ENCODE measurements around the gene CD79B. TPM values are rescaled to one million over a fixed set of nuclear protein-coding genes. Genes with fewer than 3 reads are reported as not detected.

Gene CD79B
- total RNA-seq, 2 experiments from 2014 or later, result 479 to 751 TPM

GRCh38 chr17:63947711-63948330 is 15.7 kb upstream of the CD79B start:
- no peak for DNase-seq (ENCODE audit: low spot score)
- TF ChIP-seq EZH2phosphoT487 (IDR thresholded peaks at IDR 0.05; ENCODE audit: borderline replicate concordance, low read depth, low read length), result no peak
- no peak for TF ChIP-seq CTCF (conservative IDR thresholded peaks at IDR 0.05; ENCODE audit: low read length)
- ChIA-PET CTCF (ENCODE audit: unreplicated experiment) (interaction anchor here (2.0 to 3.1 kb wide), 3 partner anchors 14 to 29 kb away, joined by 7 to 94 read pairs (median 21); partner anchors contain the start of genes CD79B and GH1), POLR2A (interaction anchor here (2.0 to 2.4 kb wide), 3 partner anchors 23 to 28 kb away, joined by 13 to 52 read pairs (median 13); partner anchors contain the start of gene GH1)
- Histone ChIP-seq H3K9me2 (ENCODE audit: insufficient read depth, low read length) (no peaks in the 10 kb centered on the region), H3K9me3 (ENCODE audit: low read length) (no peaks in the 10 kb centered on the region), H3K4me2 (ENCODE audit: low read length) (no peak overlapping the region), H3K36me3 (ENCODE audit: insufficient read depth, low read length) (no peaks in the 10 kb centered on the region), H3K4me1 (ENCODE audit: insufficient read depth, low read length, poor library complexity, severe bottlenecking) (peaks cover 56% of the 10 kb centered on the region), H4K20me1 (ENCODE audit: insufficient read depth, low read length) (no peaks in the 10 kb centered on the region), H3K27ac (ENCODE audit: low read depth, low read length, poor library complexity, severe bottlenecking) (no peak overlapping the region), H3K4me3 (ENCODE audit: low read depth, low read length, poor library complexity, severe bottlenecking) (no peak overlapping the region), H3K79me2 (ENCODE audit: insufficient read depth, low read depth, low read length) (no peaks in the 10 kb centered on the region), H2AFZ (ENCODE audit: low read length) (no peak overlapping the region)
- no TSS peak for BruUV-seq (replicated peaks)
- intact Hi-C loops (cut with micrococcal nuclease; ENCODE audit: unreplicated experiment), result no loop called here

DNA sequence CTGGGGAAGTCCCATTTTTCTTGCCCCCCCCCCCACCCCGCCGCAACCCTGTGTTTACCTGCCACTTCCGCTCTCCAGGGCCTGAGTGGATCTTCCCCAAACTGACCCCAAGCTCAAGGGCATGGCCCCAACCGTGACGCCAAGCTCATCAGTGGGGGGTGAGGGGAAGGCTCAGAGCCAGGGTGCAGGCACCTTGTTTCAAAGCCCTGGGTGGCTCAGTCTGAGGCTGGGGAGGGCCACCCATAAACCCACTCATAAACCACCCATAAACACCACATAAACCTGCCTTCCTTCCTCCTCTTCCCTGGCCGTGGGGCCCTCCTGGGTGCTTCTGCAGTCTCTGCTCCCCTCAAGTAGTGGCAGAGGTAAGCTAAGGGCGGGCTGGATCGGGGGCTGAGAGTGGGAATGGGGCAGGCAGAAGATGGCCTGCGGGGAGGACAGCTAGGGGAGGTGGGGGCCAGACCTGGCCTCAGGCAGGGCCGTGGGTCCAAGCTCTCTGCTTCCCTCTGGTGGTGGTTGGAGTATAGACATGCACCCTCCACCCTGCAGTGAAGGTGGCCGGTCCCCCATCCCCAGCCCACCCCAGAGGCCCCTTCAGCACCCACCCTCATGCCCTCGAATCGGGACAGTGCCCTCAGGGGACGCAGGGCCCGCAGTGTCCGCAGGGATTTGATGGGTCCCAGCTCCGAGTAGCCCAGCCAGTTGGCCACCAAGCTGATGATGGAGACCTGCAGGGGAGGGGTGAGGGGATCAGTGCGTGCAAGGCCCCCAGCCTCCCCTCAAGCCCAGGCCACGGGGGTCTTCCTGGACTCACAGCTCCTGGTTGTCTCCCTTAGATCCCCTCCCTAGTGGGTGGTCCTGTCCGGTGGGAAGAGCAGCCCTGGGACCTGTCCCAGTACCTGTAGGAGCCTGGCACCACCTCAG is 14.6 kb upstream of the CD79B start:
- POLR2A ChIA-PET, result interaction anchor here (0.5 to 2.4 kb wide), 18 partner anchors 8 to 205 kb away, joined by 3 to 52 read pairs (median 5); partner anchors contain the start of genes CD79B and GH1
- no peaks in the 10 kb centered on the region for H3K9me3 ChIP-seq (ENCODE audit: low read length)
- intact Hi-C loops (cut with micrococcal nuclease; ENCODE audit: unreplicated experiment), result loop anchor here (1.0 kb wide), 2 partner anchors 14 to 27 kb away; partner anchors contain the start of gene CD79B
- peak; percentile 85 for DNase-seq (ENCODE audit: low spot score)
- H2AFZ ChIP-seq (ENCODE audit: low read length), result 0 out of 2 replicates have a peak overlapping the region, but pooled peaks have one; percentile 26
- H3K4me3 ChIP-seq (ENCODE audit: low read depth, low read length, poor library complexity, severe bottlenecking), result peak overlapping the region; percentile 49
- peak overlapping the region; percentile 89 for H3K4me2 ChIP-seq (ENCODE audit: low read length)
- no peaks in the 10 kb centered on the region for H3K79me2 ChIP-seq (ENCODE audit: insufficient read depth, low read depth, low read length)
- H3K4me1 ChIP-seq (ENCODE audit: insufficient read depth, low read length, poor library complexity, severe bottlenecking), result peaks cover 56% of the 10 kb centered on the region
- CTCF ChIA-PET (ENCODE audit: unreplicated experiment), result interaction anchor here (0.7 to 3.1 kb wide), 16 partner anchors 8 to 187 kb away, joined by 3 to 94 read pairs (median 6); partner anchors contain the start of genes CD79B, CSHL1 and GH1
- no peaks in the 10 kb centered on the region for H3K36me3 ChIP-seq (ENCODE audit: insufficient read depth, low read length)
- no peaks in the 10 kb centered on the region for H3K9me2 ChIP-seq (ENCODE audit: insufficient read depth, low read length)
- TF ChIP-seq CTCF (conservative IDR thresholded peaks at IDR 0.05; ENCODE audit: low read length) (peak; percentile 80), EZH2phosphoT487 (IDR thresholded peaks at IDR 0.05; ENCODE audit: borderline replicate concordance, low read depth, low read length) (no peak)
- no TSS peak for BruUV-seq (replicated peaks)
- no peaks in the 10 kb centered on the region for H4K20me1 ChIP-seq (ENCODE audit: insufficient read depth, low read length)
- H3K27ac ChIP-seq (ENCODE audit: low read depth, low read length, poor library complexity, severe bottlenecking), result peak overlapping the region; percentile 85

Measured in OCI-LY7 (cell line).